ENCODE data around the gene NFE2L2. TPM values are rescaled to one million over a fixed set of nuclear protein-coding genes. Genes with fewer than 3 reads are reported as not detected.
A peak's percentile ranks its signal among the peaks of the same experiment; 100 is the strongest.

The NFE2L2 gene
- total and polyA plus RNA-seq, 9 of the 15 experiments (the other 6 are each of a cell fraction or from before 2014, with no cell fraction given), result 29.3 to 120 (median 59.3) TPM

- TF ChIP-seq ZMIZ1 (IDR thresholded peaks at IDR 0.05; ENCODE audit: low read depth in 2 of 2, low read length in 2 of 2), result no peak
- no peak for TF ChIP-seq MEF2A (IDR thresholded peaks at IDR 0.05; ENCODE audit: control insufficient read depth, low read depth, low read length)
- TF ChIP-seq NR3C1 (CRISPR knock-in tag; IDR thresholded peaks at IDR 0.05), result peak; percentile 86
- no peak for TF ChIP-seq HEY1 (CRISPR knock-in tag; IDR thresholded peaks at IDR 0.05; ENCODE audit: borderline replicate concordance)
- no peak for TF ChIP-seq ZNF274 (IDR thresholded peaks at IDR 0.05; ENCODE audit: borderline replicate concordance, low read depth, low read length)
- TF ChIP-seq ZNF79 (CRISPR knock-in tag; IDR thresholded peaks at IDR 0.05; ENCODE audit: low read depth), result no peak
- peak; percentile 76; the same call in 1 of the 2 replicates for TF ChIP-seq TCF7 (IDR thresholded peaks at IDR 0.05; ENCODE audit: borderline replicate concordance)
- TF ChIP-seq ZNF143 (CRISPR knock-in tag; IDR thresholded peaks at IDR 0.05), result no peak
- no peak for TF ChIP-seq ZBTB33 (CRISPR knock-in tag; IDR thresholded peaks at IDR 0.05)
- TF ChIP-seq MCM2 (IDR thresholded peaks at IDR 0.05; ENCODE audit: low read depth), result no peak
- no peak for TF ChIP-seq CUX1 (CRISPR knock-in tag; IDR thresholded peaks at IDR 0.05)
- no peak for TF ChIP-seq ZNF280A (IDR thresholded peaks at IDR 0.05; ENCODE audit: low read depth, partially characterized antibody)
Observed at GRCh38 chr2:177212891-177213856, 51.4 kb downstream of the NFE2L2 start (continued).

Measured in K562 (cell line).